B cell (primary cell): Measurements from ENCODE around the gene CPLX1.

Experiments used
- CTCF ChIP-seq: fragments of 200-600 bp; IDR thresholded peaks from one replicate; pipeline ENCODE4 v1.8.0; 2022; ENCODE audit warnings: antibody characterized with exemption, mild to moderate bottlenecking
- EZH2 ChIP-seq: IDR thresholded peaks from 2 replicates; pipeline ENCODE4 v1.6.1; 2012; ENCODE audit warnings: borderline replicate concordance, low read depth, mild to moderate bottlenecking, moderate library complexity, low read length; ENCODE audit not compliant: insufficient read depth, poor library complexity, severe bottlenecking

- no peak for TF ChIP-seq EZH2
- TF ChIP-seq CTCF, result no peak
These were observed 31.8 kb downstream of the CPLX1 start for GRCh38 chr4:793941-794621.
